VCaP (cell line): ENCODE data around the gene HOXA6.

Experiments used
- H3K27ac ChIP-seq: fragments of 450-650 bp; 2 replicates; pipeline ENCODE4 v1.5.1; 2017
- CTCF ChIP-seq: fragments of 450-650 bp; conservative IDR thresholded peaks from 2 replicates; pipeline ENCODE4 v1.5.1; 2017; ENCODE audit warnings: mild to moderate bottlenecking, moderate library complexity

The HOXA6 gene

GRCh38 chr7:27147199-27148030 is at the start of gene HOXA6:
HOXA6 (minus strand) TSS chr7:27147774; CDS start chr7:27147749, 25 bp downstream.
- no peak for TF ChIP-seq CTCF
- peak within 1 kb of the TSS; percentile 94 for H3K27ac ChIP-seq

GRCh38 chr7:27196287-27196767 is 48.8 kb upstream of the HOXA6 start:
- TF ChIP-seq CTCF: peak; percentile 80
- H3K27ac ChIP-seq: peak overlapping the region; percentile 98

GRCh38 chr7:27194686-27195379 is 47.3 kb upstream of the HOXA6 start:
- no peak for TF ChIP-seq CTCF
- H3K27ac ChIP-seq: peak overlapping the region; percentile 98

- TF ChIP-seq CTCF: no peak
- peak overlapping the region; percentile 98 for H3K27ac ChIP-seq
Measured at GRCh38 chr7:27194002-27194352, 46.4 kb upstream of the HOXA6 start.

- peak overlapping the region; percentile 98 for H3K27ac ChIP-seq
- no peak for TF ChIP-seq CTCF
Measured at GRCh38 chr7:27193335-27194001, 45.9 kb upstream of the HOXA6 start.

GRCh38 chr7:27192546-27193334 is 45.2 kb upstream of the HOXA6 start:
- TF ChIP-seq CTCF: no peak

More at GRCh38 chr7:27192546-27193334, 45.2 kb upstream of the HOXA6 start:
- peak overlapping the region; percentile 98 for H3K27ac ChIP-seq
